ENCODE measurements around the gene CORO2B. TPM values are rescaled to one million over a fixed set of nuclear protein-coding genes. Genes with fewer than 3 reads are reported as not detected.

The CORO2B gene
- total and polyA plus RNA-seq, 2 of the 4 experiments (the other 2 are of a cell fraction) = 9.3 to 39.3 TPM

GRCh38 chr15:68646156-68646555 is 67.4 kb downstream of the CORO2B start:
- BruUV-seq (replicated peaks) = no TSS peak
- H3K27ac ChIP-seq (ENCODE audit: insufficient read depth, low read length) = no peak overlapping the region
- intact Hi-C loops (cut with micrococcal nuclease) (no loop called here), dilution Hi-C loops (cut with HindIII; ENCODE audit: low sequenced_read_pairs, unreplicated experiment) (no loop called here), in situ Hi-C loops (cut with MboI; ENCODE audit: low sequenced_read_pairs) (no loop called here)
- H2AK5ac ChIP-seq (ENCODE audit: low read depth, low read length) = peak overlapping the region; percentile 4; the same call in 1 of the 2 replicates
- H3K4me2 ChIP-seq (ENCODE audit: low read depth, low read length) = no peak overlapping the region
- H3K14ac ChIP-seq (replicated peaks; ENCODE audit: low read depth, low read length) = no peak overlapping the region
- H3K79me1 ChIP-seq (ENCODE audit: low read depth in 1 of 2, low read length in 2 of 2) = peaks cover 6 to 39% of the 10 kb centered on the region in 2 experiments
- H2BK120ac ChIP-seq (ENCODE audit: low read depth, low read length) = no peak overlapping the region; the same call in 1 of the 2 replicates
- peak overlapping the region; percentile 51; the same call in 1 of the 2 replicates for H3K4ac ChIP-seq (ENCODE audit: low read depth, low read length)
- H4K20me1 ChIP-seq (ENCODE audit: insufficient read depth, low read length) = peaks cover 3% of the 10 kb centered on the region; the same call in 1 of the 2 replicates
- H2AFZ ChIP-seq (replicated peaks; ENCODE audit: low read length, poor library complexity) = no peak overlapping the region
- H3K9me1 ChIP-seq (ENCODE audit: insufficient read depth, low read length) = peaks cover 27% of the 10 kb centered on the region
- peak overlapping the region; percentile 7 for H2AK9ac ChIP-seq (replicated peaks; ENCODE audit: low read depth, low read length, poor library complexity)
- no peak overlapping the region for H2BK20ac ChIP-seq (ENCODE audit: low read depth, low read length)
- H2BK15ac ChIP-seq (ENCODE audit: low read depth, low read length) = no peak overlapping the region
- no peak overlapping the region; the same call in 1 of the 2 replicates for H3K9ac ChIP-seq (ENCODE audit: low read depth, low read length)
- ATAC-seq (ENCODE audit: low read depth) (no peak), DNase-seq (no peak)
- ChIA-PET POLR2A (ENCODE audit: unreplicated experiment) (no interaction called here), CTCF (no interaction called here)
- no peak for TF ChIP-seq FOS (IDR thresholded peaks at IDR 0.05; ENCODE audit: low read depth, low read length)
- no peak for TF ChIP-seq MXI1 (IDR thresholded peaks at IDR 0.05; ENCODE audit: borderline replicate concordance, low read depth, low read length)
- no peak for TF ChIP-seq BHLHE40 (IDR thresholded peaks at IDR 0.05; ENCODE audit: low read depth, low read length)
- TF ChIP-seq, protein P1, sequence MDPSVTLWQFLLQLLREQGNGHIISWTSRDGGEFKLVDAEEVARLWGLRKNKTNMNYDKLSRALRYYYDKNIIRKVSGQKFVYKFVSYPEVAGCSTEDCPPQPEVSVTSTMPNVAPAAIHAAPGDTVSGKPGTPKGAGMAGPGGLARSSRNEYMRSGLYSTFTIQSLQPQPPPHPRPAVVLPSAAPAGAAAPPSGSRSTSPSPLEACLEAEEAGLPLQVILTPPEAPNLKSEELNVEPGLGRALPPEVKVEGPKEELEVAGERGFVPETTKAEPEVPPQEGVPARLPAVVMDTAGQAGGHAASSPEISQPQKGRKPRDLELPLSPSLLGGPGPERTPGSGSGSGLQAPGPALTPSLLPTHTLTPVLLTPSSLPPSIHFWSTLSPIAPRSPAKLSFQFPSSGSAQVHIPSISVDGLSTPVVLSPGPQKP (IDR thresholded peaks at IDR 0.05; ENCODE audit: borderline replicate concordance, low read depth, low read length) = no peak
- TF ChIP-seq CHD1 (IDR thresholded peaks at IDR 0.05; ENCODE audit: low read depth, low read length) = no peak
- TF ChIP-seq CTCF (conservative IDR thresholded peaks at IDR 0.05; ENCODE audit: low read depth, low read length) = no peak
- TF ChIP-seq MAFK (IDR thresholded peaks at IDR 0.05; ENCODE audit: low read depth, low read length) = no peak
- TF ChIP-seq, protein P2, sequence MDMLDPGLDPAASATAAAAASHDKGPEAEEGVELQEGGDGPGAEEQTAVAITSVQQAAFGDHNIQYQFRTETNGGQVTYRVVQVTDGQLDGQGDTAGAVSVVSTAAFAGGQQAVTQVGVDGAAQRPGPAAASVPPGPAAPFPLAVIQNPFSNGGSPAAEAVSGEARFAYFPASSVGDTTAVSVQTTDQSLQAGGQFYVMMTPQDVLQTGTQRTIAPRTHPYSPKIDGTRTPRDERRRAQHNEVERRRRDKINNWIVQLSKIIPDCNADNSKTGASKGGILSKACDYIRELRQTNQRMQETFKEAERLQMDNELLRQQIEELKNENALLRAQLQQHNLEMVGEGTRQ (IDR thresholded peaks at IDR 0.05; ENCODE audit: low read depth, low read length) = no peak
- TF ChIP-seq SMC3 (IDR thresholded peaks at IDR 0.05; ENCODE audit: low read depth, low read length) = no peak
- no peak for TF ChIP-seq POLR2A (IDR thresholded peaks at IDR 0.05; ENCODE audit: low read depth, low read length)
- no peak for TF ChIP-seq RAD21 (IDR thresholded peaks at IDR 0.05; ENCODE audit: low read length)
- TF ChIP-seq RCOR1 (IDR thresholded peaks at IDR 0.05; ENCODE audit: insufficient replicate concordance, low read length) = no peak
- no peak for TF ChIP-seq MAZ (IDR thresholded peaks at IDR 0.05; ENCODE audit: borderline replicate concordance, low read depth, low read length)
- no peak for TF ChIP-seq RFX5 (IDR thresholded peaks at IDR 0.05; ENCODE audit: low read depth, low read length)
- TF ChIP-seq CEBPB (IDR thresholded peaks at IDR 0.05; ENCODE audit: low read depth, low read length) = no peak
- no peak for TF ChIP-seq NFE2L2 (IDR thresholded peaks at IDR 0.05; ENCODE audit: low read depth, low read length)
- no peak overlapping the region; the same call in 1 of the 2 replicates for H4K91ac ChIP-seq (ENCODE audit: insufficient read depth, low read depth, low read length)
- H2BK5ac ChIP-seq (ENCODE audit: low read depth, low read length, poor library complexity, severe bottlenecking) = no peak overlapping the region
- peaks cover 27% of the 10 kb centered on the region for H3K4me1 ChIP-seq (ENCODE audit: control insufficient read depth, insufficient read depth, low read length)
- H3K4me3 ChIP-seq (ENCODE audit: insufficient read depth, low read depth, low read length) = no peak overlapping the region
- no peak overlapping the region for H3K18ac ChIP-seq (ENCODE audit: low read depth, low read length)
- 94% methylated on average over 2 of the region's 7 CpGs; no CpG with 5 or more reads in 1 of the 2 experiments for WGBS, 2 experiments (ENCODE audit: extremely low coverage in 2 of 2, insufficient read length in 1 of 2)
- H3K56ac ChIP-seq (ENCODE audit: extremely low read depth, insufficient read depth, low read length) = no peak overlapping the region
- no peaks in the 10 kb centered on the region for H3K36me3 ChIP-seq (ENCODE audit: control insufficient read depth, insufficient read depth, low read length)
- H3K27me3 ChIP-seq (ENCODE audit: control insufficient read depth, insufficient read depth, low read length) = no peaks in the 10 kb centered on the region
- no peak overlapping the region for H3K23ac ChIP-seq (ENCODE audit: low read depth, low read length)
- H3K9me3 ChIP-seq (ENCODE audit: control insufficient read depth, insufficient read depth, low read length) = no peaks in the 10 kb centered on the region
- no peak overlapping the region for H4K8ac ChIP-seq (ENCODE audit: low read depth in 2 of 2, low read length in 2 of 2)
- H4K5ac ChIP-seq (ENCODE audit: low read depth, low read length) = no peak overlapping the region
